Fibroblast of upper back skin (primary cell): ENCODE data around the gene CD300LB.

ENCODE experiments used
- DNase-seq: peaks from one replicate; pipeline ENCODE4 v3.0.0-alpha.2; 2013

Gene CD300LB

GRCh38 chr17:74547736-74548135 is 16.5 kb upstream of the CD300LB start:
- no peak for DNase-seq

- no peak for DNase-seq
These were observed 16.0 kb upstream of the CD300LB start for GRCh38 chr17:74547264-74547663.

DNA sequence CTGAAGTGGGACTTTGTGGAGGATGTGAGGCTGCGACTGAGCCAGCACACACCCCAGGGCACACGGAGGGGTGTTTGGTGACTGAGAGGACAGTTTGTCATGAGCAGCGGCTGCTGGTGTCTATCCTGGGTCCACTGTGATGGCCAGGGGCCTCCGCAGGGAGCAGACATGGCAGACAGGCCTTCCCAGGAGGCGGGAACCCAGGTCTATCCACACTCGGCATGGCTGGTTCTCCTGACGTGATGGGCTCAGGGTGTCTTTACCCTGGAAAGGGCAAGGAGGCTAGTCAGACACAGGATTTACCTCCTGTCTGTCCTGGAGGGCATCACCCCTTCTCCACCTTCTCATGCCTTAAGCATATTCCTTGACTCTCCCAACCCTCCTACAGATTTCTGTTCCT is 15.3 kb upstream of the CD300LB start:
- DNase-seq: no peak

DNA sequence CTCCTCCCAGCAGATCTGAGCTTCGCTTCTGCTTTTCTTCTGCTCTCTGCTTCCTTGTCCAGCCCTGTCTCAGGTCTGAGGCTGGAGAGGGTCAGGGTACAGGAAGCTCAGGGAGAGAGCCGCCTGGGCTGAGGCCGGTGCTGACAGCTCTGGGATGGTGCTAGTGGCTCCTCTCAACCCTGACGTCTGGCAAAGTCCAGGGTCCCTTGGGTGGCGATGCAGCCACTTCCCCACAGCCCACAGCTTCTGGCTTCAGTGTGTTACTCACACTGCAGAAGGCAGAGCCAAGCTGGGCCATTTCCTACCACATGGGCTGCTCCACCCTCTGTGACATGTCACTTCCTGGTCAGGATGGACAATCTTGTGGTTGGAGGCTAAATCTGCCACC is 14.6 kb upstream of the CD300LB start, which contains the start of gene CD300C:
Gene CD300C (minus strand): TSS at position 273 of the 388 bp plus-strand sequence. CDS start 333 bp downstream, outside the sequence.
- DNase-seq: no peak

DNA sequence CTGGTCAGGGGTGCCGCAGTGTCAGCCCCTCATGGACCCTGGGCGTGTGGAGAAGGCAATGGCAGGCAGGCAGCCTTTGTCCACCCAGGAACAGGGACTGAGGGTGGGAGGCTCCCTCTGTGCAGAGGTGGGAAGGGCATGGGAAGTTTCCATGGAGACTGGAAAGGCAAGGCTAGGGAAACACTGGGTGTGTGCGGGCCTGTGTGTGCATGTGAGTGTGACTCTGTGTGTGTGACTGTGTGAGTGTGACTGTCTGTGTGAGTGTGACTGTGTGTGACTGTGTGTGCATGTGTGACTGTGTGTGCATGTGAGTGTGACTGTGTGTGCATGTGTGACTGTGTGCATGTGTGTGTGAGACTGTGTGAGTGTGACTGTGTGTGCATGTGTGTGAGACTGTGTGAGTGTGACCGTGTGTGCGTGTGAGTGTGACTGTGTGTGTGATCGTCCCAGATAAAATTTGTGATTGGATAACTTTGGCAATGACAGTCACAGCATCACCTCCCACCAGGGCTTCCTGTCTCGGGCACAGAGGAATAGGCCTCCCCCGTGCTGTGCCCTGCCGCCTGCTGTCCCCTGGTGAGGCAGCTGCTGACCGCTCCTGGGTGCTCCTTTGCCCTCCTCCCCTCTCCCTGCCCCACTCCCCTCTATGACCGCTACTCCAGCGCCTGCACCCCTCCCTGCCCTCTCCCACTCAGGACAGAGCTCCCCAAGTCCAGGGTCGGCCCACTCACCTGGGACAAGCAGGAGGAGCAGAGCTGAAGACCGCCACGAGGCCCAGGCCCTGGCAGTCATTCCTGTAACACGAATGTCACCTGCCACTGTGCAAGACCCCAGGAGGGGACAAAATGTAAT is 13.9 kb upstream of the CD300LB start:
- DNase-seq: no peak

GRCh38 chr17:74543891-74544760 is 12.9 kb upstream of the CD300LB start:
- DNase-seq: no peak

- no peak for DNase-seq
These were observed 12.1 kb upstream of the CD300LB start for GRCh38 chr17:74543406-74543805.

- no peak for DNase-seq
These were observed 11.6 kb upstream of the CD300LB start for GRCh38 chr17:74542727-74543383.

DNA sequence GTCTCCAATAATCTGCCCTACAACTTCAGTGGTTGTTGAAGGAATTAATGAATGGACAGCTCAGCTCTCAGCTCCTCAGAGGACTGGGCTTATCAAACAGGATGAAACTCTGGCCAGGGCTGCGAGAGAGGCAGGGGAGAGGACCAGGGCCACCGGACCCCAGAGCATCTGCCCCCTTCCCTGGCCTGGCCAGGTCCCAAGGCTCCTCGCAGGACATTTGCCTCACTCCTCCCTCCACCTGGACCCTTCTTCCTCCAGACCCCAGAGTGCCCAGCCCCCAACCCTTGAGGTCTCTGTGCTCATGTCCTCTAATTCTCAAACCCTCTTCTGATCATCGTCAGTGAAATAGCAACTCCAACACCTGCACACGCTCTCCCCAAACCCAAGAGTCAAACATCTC is 10.9 kb upstream of the CD300LB start:
- DNase-seq: no peak

DNA sequence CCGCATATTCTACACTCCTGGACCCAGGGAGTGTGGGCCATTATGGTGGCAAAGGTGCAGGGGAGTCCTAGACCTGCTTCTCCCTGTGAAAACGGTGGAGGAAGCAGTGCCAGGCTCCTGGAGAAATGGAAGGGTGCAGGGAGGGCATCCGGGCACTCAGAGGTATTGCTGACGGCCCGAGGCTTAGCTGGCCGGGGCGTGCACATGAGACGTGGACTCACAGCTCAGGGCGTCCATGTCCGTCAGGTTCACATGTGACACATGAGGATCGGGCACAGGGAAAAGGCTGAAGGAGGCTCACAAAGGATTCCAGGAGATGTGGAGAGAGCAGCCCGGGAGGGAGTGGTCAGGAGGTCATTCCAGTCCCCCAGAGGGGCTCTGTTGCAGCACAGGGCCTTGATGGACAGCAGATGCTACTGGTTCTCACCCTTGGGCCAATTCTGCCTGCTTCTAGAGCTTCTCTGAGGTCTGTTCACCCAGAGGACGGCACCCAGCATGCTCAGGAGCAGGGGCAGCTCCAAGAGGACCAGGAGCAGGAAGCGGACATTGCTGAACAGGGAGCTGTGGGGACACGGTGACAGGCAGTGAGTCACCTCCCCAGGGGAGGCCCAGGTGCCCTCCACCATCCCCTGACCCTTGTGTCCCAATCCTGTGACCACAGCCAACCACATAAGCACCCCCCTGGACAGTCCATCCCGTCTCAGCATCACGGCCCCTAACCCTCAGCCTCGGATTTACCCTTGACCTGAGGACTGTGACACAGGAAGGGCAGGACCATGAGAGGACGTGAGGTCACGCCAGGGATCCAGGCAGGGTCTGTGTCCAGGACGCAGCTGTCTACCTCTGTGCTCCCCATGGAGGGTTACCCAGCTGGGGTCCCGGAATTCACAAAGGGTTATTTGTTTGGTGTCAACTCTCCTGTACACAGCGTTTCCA is 10.2 kb upstream of the CD300LB start:
- DNase-seq: no peak

DNA sequence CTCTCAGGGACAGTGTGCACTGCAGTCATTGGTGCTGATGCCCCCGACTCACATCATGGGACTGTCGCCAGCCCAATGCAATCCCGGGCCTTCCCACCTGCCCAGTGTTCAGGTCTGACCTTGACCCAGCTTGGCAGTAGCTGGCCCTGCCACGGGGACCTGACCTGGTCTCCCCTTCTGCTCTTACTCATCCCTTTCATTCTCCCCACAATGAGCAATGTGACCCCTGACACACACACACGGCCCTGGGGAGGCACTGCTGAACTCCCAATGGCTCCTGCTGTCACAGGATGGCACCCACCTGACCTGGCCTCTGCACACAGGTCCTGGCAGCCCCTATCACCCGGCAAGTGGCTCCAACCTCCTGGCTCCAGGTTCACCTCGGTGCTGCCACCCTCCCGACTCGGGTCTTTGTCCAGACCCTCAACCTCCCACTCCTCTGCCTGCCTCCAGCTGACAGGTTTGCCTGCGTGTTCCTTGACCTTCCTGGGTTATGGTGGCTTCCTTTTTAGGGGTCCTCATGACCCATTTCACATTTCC is 8.1 kb upstream of the CD300LB start:
- DNase-seq: no peak

DNA sequence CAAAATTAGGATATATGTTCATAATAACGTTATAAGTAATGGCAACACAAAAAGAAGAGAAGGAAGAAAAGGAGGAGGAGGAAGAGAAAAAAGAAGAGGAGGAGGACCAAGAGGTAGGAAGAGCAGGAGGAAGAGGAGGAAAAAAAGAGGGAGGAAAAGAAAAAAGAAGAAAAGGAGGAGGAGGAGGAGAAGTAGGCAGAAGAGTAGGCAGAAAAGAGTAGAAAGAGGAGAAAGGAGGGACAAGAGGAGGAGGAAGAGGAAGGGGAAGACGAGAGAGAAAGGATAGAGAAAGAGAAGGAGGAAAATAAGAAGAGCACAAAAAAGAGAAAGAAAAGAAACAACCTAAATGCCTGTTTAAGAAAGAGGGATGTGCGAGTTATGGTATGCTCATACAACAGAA is 5.6 kb upstream of the CD300LB start:
- DNase-seq: no peak

- DNase-seq: no peak
These were observed 840 bp upstream of the CD300LB start for GRCh38 chr17:74532115-74532514.

GRCh38 chr17:74530831-74531150 is 484 bp downstream of the CD300LB start:
- no peak for DNase-seq

- DNase-seq: no peak
These were observed 2.0 kb downstream of the CD300LB start for GRCh38 chr17:74529243-74529642.

GRCh38 chr17:74528491-74529199 is 2.6 kb downstream of the CD300LB start:
- no peak for DNase-seq

DNA sequence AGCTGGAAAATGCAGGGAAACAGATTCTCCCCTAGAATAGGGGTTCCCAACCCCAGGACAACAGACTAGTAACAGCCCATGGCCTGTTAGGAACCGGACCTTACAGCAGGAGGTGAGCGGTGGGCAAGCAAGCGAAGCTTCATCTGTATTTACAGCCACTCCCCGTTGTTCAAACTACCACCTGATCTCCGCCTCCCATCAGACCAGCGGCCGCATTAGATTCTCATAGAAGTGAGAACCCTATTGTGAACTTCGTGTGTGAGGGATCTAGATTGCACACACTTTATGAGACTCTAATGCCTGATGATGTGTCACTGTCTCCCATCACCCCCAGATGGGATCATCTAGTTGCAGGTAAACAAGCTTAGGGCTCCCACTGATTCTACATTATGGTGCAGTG is 3.5 kb downstream of the CD300LB start:
- no peak for DNase-seq

DNA sequence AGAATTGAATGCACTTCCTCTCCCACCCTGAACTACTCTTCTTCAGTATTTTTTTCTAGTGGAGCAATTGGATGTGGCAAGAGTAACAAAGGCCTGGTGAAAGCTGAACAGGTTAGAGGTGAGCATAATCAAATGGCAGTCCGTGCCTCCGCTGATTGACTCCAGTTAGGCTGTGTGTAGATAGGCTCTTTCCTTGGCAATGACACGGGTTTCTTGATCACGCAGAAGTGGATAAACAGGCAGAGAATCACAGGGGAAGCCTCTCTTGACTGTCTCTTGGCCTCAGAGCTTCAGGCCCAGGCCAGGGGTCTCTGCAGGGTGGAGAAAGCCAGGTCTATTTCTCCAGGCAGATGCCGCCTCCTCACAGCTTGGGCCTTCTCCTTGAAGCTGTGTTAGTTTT is 4.2 kb downstream of the CD300LB start:
- DNase-seq: no peak

DNA sequence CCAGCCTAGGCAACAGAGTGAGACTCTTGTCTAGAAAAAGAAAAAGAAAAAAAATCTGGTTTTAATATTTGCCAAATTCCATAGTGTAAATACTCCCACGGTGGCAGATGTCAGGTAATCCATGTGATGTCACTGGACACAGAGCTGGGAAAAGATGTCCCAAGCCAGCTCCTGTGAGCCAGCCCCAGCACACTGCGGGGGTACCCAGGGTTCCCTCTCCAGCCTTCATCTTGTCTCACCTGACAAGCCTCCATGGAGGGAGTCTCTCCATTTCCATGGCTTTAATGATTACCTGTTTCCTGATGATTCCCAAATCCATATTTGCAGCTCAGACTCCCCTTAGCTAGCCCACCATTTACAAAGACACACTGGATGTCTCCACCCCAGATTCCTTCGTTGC is 4.6 kb downstream of the CD300LB start:
- no peak for DNase-seq

GRCh38 chr17:74525781-74526288 is 5.4 kb downstream of the CD300LB start:
- DNase-seq: no peak

DNA sequence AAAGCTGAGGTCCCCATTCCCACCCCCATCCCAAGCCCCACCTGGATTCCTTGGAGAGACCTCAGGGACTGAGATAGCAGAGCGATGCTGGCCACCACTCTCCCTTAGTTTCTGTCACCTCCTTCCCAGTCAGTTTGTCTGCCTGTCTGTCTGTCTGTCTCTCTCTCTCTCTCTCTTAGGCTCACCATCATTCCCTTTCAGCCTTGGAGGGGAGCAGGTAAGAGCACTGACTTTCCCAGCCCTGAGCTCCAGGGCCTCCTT is 5.9 kb downstream of the CD300LB start:
- no peak for DNase-seq
